H1 (cell line): ENCODE measurements around the gene LYSET. TPM values are rescaled to one million over a fixed set of nuclear protein-coding genes. Genes with fewer than 3 reads are reported as not detected.
"Not testable (repeated sequence)": the region's sequence is repeated elsewhere in the genome, so short reads cannot be mapped to it uniquely, and the experiment has no call there.

Source experiments
- CTCF ChIA-PET: fragments of 300-600 bp; sonication (Branson Sonifier 250); formaldehyde crosslinking; loops from one replicate; lab custom pipeline; 2021; ENCODE audit not compliant: partially characterized antibody; lab: Charles Lee
- POLR2A ChIA-PET: fragments of 300-600 bp; sonication (Branson Sonifier 250); formaldehyde crosslinking; loops from one replicate; lab custom pipeline; 2021; ENCODE audit warnings: inconsistent platforms; ENCODE audit not compliant: partially characterized antibody; lab: Charles Lee
- DNase-seq, 2 experiments: peaks; one replicate each; pipeline versions ENCODE4 v3.0.0 to v3.0.0-alpha.2; 2010 to 2022; ENCODE audit warnings: low spot score in 2 of 2, low read depth in 1 of 2, mixed read lengths in 1 of 2
- FAIRE-seq: peaks from 2 replicates; lab custom pipeline; 2011; peaks lifted over from hg19 to GRCh38; lab: Jason Lieb, UNC
- H2AFZ ChIP-seq: 2 replicates; pipeline ENCODE4 v1.8.1; 2012; ENCODE audit warnings: low read length, inconsistent platforms
- H2AK5ac ChIP-seq: 2 replicates; pipeline ENCODE4 v1.6.1; 2013; ENCODE audit warnings: low read depth, low read length
- H2BK120ac ChIP-seq: replicated peaks from 2 replicates; pipeline ENCODE3; 2013; ENCODE audit warnings: low read depth, low read length, inconsistent platforms
- H2BK12ac ChIP-seq: 2 replicates; pipeline ENCODE4 v1.6.1; 2013; ENCODE audit warnings: low read depth, low read length
- H2BK15ac ChIP-seq: 2 replicates; pipeline ENCODE4 v1.6.1; 2013; ENCODE audit warnings: low read length
- H2BK20ac ChIP-seq: 2 replicates; pipeline ENCODE4 v1.6.1; 2013; ENCODE audit warnings: low read length
- H2BK5ac ChIP-seq: 2 replicates; pipeline ENCODE4 v1.6.1; 2013; ENCODE audit warnings: low read depth, low read length
- H3K14ac ChIP-seq: 2 replicates; pipeline ENCODE4 v1.6.1; 2013; ENCODE audit warnings: inconsistent platforms; ENCODE audit not compliant: insufficient read length
- H3K18ac ChIP-seq: 2 replicates; pipeline ENCODE4 v1.6.1; 2013; ENCODE audit warnings: low read length; ENCODE audit errors: extremely low read depth
- H3K23ac ChIP-seq: 2 replicates; pipeline ENCODE4 v1.6.1; 2013; ENCODE audit warnings: inconsistent platforms; ENCODE audit not compliant: insufficient read length
- H3K23me2 ChIP-seq: 2 replicates; pipeline ENCODE4 v1.6.1; 2013; ENCODE audit warnings: low read depth, low read length
- H3K27ac ChIP-seq: 2 replicates; pipeline ENCODE4 v1.6.1; 2011; ENCODE audit warnings: low read depth, low read length, inconsistent platforms
- H3K27me3 ChIP-seq, 4 experiments: replicated peaks in 1 of 4; 1 replicate in 1 of 4; 2 replicates in 3 of 4; pipeline versions ENCODE4 v1.6.1 to v1.8.1; 2011 to 2013; ENCODE audit warnings: low read length in 3 of 4, mild to moderate bottlenecking in 3 of 4, inconsistent platforms in 2 of 4, mixed read lengths in 2 of 4, moderate library complexity in 1 of 4; ENCODE audit not compliant: control insufficient read depth in 3 of 4, insufficient read depth in 3 of 4; ENCODE audit errors: extremely low read depth in 1 of 4
- H3K36me3 ChIP-seq, 4 experiments: 2 replicates each; pipeline versions ENCODE4 v1.6.1 to v1.8.1; 2011 to 2013; ENCODE audit warnings: mild to moderate bottlenecking in 4 of 4, low read length in 3 of 4, moderate library complexity in 2 of 4, control low read depth in 1 of 4, inconsistent platforms in 1 of 4; ENCODE audit not compliant: insufficient read depth in 4 of 4, control insufficient read depth in 2 of 4
- H3K4ac ChIP-seq: replicated peaks from 2 replicates; pipeline ENCODE3; 2013; ENCODE audit warnings: low read length, low read depth, mixed read lengths, inconsistent platforms; ENCODE audit not compliant: insufficient read length
- H3K4me1 ChIP-seq, 4 experiments: replicated peaks in 1 of 4; 1 replicate in 1 of 4; 2 replicates in 3 of 4; pipeline versions ENCODE4 v1.6.1 to v1.8.1; 2011 to 2013; ENCODE audit warnings: low read length in 3 of 4, inconsistent platforms in 2 of 4, mixed read lengths in 1 of 4; ENCODE audit not compliant: insufficient read depth in 4 of 4, control insufficient read depth in 3 of 4
- H3K4me2 ChIP-seq, 2 experiments: 2 replicates each; pipeline versions ENCODE4 v1.6.1 to v1.8.1; 2011 to 2013; ENCODE audit warnings: low read depth in 2 of 2, low read length in 2 of 2, control low read depth in 1 of 2, inconsistent platforms in 1 of 2, mild to moderate bottlenecking in 1 of 2; ENCODE audit not compliant: insufficient read depth in 1 of 2
- H3K4me3 ChIP-seq, 4 experiments: fragments of 200-600, 300-600 bp in 1 of 4; sonication (generic), shearing (Covaris generic), sonication (Bioruptor Twin) in 1 of 4; 2 replicates each; pipeline versions ENCODE4 v1.5.1 to v1.8.1; 2011 to 2016; ENCODE audit warnings: low read length in 4 of 4, low read depth in 3 of 4, control low read depth in 2 of 4, inconsistent platforms in 2 of 4, mild to moderate bottlenecking in 2 of 4, mixed read lengths in 1 of 4, moderate library complexity in 1 of 4; ENCODE audit not compliant: insufficient read depth in 2 of 4; ENCODE audit errors: extremely low read depth in 1 of 4
- H3K56ac ChIP-seq: replicated peaks from 2 replicates; pipeline ENCODE3; 2013; ENCODE audit warnings: low read depth, mild to moderate bottlenecking, mixed read lengths, low read length, inconsistent platforms; ENCODE audit not compliant: insufficient read length
- H3K79me1 ChIP-seq: 2 replicates; pipeline ENCODE4 v1.6.1; 2013; ENCODE audit warnings: low read depth, low read length, control low read depth
- H3K79me2 ChIP-seq, 2 experiments: 2 replicates each; pipeline versions ENCODE4 v1.6.1 to v1.8.1; 2012 to 2013; ENCODE audit warnings: low read length in 2 of 2, mild to moderate bottlenecking in 2 of 2, inconsistent platforms in 1 of 2; ENCODE audit not compliant: insufficient read depth in 2 of 2, control insufficient read depth in 1 of 2
- H3K9ac ChIP-seq, 4 experiments: replicated peaks in 1 of 4; 1 replicate in 1 of 4; 2 replicates in 3 of 4; pipeline versions ENCODE4 v1.6.1 to v1.8.1; 2011 to 2013; ENCODE audit warnings: low read depth in 3 of 4, low read length in 3 of 4, control low read depth in 2 of 4, mild to moderate bottlenecking in 2 of 4, moderate library complexity in 2 of 4, inconsistent platforms in 1 of 4; ENCODE audit errors: extremely low read depth in 1 of 4
- H3K9me3 ChIP-seq, 2 experiments: 2 replicates each; pipeline versions ENCODE4 v1.6.1 to v1.8.1; 2012 to 2013; ENCODE audit warnings: mild to moderate bottlenecking in 2 of 2, moderate library complexity in 2 of 2, control low read depth in 1 of 2, inconsistent platforms in 1 of 2, low read depth in 1 of 2, low read length in 1 of 2, mixed read lengths in 1 of 2; ENCODE audit not compliant: insufficient read depth in 2 of 2
- H4K20me1 ChIP-seq, 2 experiments: replicated peaks in 1 of 2; 2 replicates each; pipeline versions ENCODE3 to v1.8.1; 2011 to 2013; ENCODE audit warnings: inconsistent platforms in 2 of 2, low read length in 2 of 2, mild to moderate bottlenecking in 1 of 2; ENCODE audit not compliant: insufficient read depth in 2 of 2, control insufficient read depth in 1 of 2
- H4K5ac ChIP-seq: 2 replicates; pipeline ENCODE4 v1.6.1; 2013; ENCODE audit warnings: low read length, low read depth, mixed read lengths, inconsistent platforms; ENCODE audit not compliant: insufficient read length
- H4K8ac ChIP-seq: 2 replicates; pipeline ENCODE4 v1.8.0; 2013; ENCODE audit warnings: mild to moderate bottlenecking, moderate library complexity, low read length, inconsistent platforms; ENCODE audit not compliant: insufficient read depth; ENCODE audit errors: extremely low read depth
- H4K91ac ChIP-seq: replicated peaks from 2 replicates; pipeline ENCODE3; 2013; ENCODE audit warnings: low read length, mixed read lengths, inconsistent platforms; ENCODE audit not compliant: insufficient read length
- GABPA ChIP-seq: IDR thresholded peaks from 2 replicates; pipeline ENCODE4 v1.6.1; 2011; ENCODE audit warnings: mild to moderate bottlenecking, low read length, moderate library complexity, borderline replicate concordance; ENCODE audit not compliant: insufficient read depth
- WGBS, 2 experiments: shearing (Covaris generic) in 1 of 2; methylation state at CpG; one replicate each; pipeline versions ENCODE4 v1.1.6 to v1.1.7; 2013 to 2015; ENCODE audit warnings: low lambda C conversion rate in 2 of 2, mixed read lengths in 2 of 2, inconsistent platforms in 1 of 2, low coverage in 1 of 2, missing lambda C conversion rate in 1 of 2; ENCODE audit not compliant: insufficient replicate concordance in 2 of 2, insufficient coverage in 1 of 2, insufficient read length in 1 of 2; ENCODE audit errors: extremely low coverage in 1 of 2, missing lambda C conversion rate in 1 of 2; 5-methylcytosine and 5-hydroxymethylcytosine counted together
- polyA plus RNA-seq, 7 experiments: library from polyadenylated mRNA; depleted of rRNA in 3 of 7; stranded (reverse) in 5 of 7; unstranded in 2 of 7; fragments of >200 nt in 5 of 7; fragments of 200-250 nt in 2 of 7; gene quantifications; 1 replicate in 5 of 7; 2 replicates in 1 of 7; 4 replicates in 1 of 7; pipeline versions ENCODE4 v1.2.1 to v1.2.3, GENCODE V29; 2011 to 2013; ENCODE audit warnings: missing spikeins in 2 of 7, mixed read lengths in 2 of 7
- total RNA-seq: library from RNA; stranded (reverse); fragmentation: NEBNext Ultra II Directional; extraction: Animal tissue kit (Norgen Biotek cat#: 25700); gene quantifications from 2 replicates; pipeline ENCODE4 v1.2.1, GENCODE V29; 2021

The LYSET gene
- total and polyA plus RNA-seq, 2 of the 8 experiments (the other 6 are each of a cell fraction or from before 2014, with no cell fraction given), result 26.2 to 26.9 TPM

- no peak for TF ChIP-seq GABPA
- TF ChIP-seq, all 59 proteins: peak for 0
These were observed 47.0 kb downstream of the LYSET start (continued) for GRCh38 chr14:93232159-93232558.

GRCh38 chr14:93233078-93233477 is 48.0 kb downstream of the LYSET start:
- not testable (repeated sequence) for H3K79me1 ChIP-seq, H4K91ac ChIP-seq, H3K4me1 ChIP-seq, H3K36me3 ChIP-seq, H3K4me3 ChIP-seq, H3K79me2 ChIP-seq, H3K56ac ChIP-seq, H3K18ac ChIP-seq, DNase-seq, H2BK12ac ChIP-seq, H3K23ac ChIP-seq, H2BK120ac ChIP-seq, H3K27ac ChIP-seq, H2BK20ac ChIP-seq, H4K5ac ChIP-seq, H4K20me1 ChIP-seq, H2BK15ac ChIP-seq, H3K23me2 ChIP-seq, H2AFZ ChIP-seq, H2AK5ac ChIP-seq, H3K9me3 ChIP-seq, H3K4ac ChIP-seq, H2BK5ac ChIP-seq, H4K8ac ChIP-seq, H3K27me3 ChIP-seq, H3K4me2 ChIP-seq, H3K9ac ChIP-seq, FAIRE-seq, H3K14ac ChIP-seq
- 95% methylated on average over 5 of the region's 5 CpGs; no CpG with 5 or more reads in 1 of the 2 experiments for WGBS, 2 experiments
- ChIA-PET CTCF (interaction anchor here (0.6 to 2.2 kb wide), 5 partner anchors 24 to 304 kb away, joined by 3 to 8 read pairs (median 4); no protein-coding TSS in a partner anchor), POLR2A (interaction anchor here (0.7 kb wide), 1 partner anchor 74 kb away, joined by 3 read pairs; no protein-coding TSS in a partner anchor)
